Neural cell (in vitro differentiated cells): ENCODE measurements around the gene SLC8A1. TPM values are rescaled to one million over a fixed set of nuclear protein-coding genes. Genes with fewer than 3 reads are reported as not detected.

ENCODE experiments used
- H2AFZ ChIP-seq: fragments of 200-600, 300-800 bp; sonication (generic), shearing (Covaris generic); 2 replicates; pipeline ENCODE4 v1.6.0; 2014; ENCODE audit warnings: low read depth, mild to moderate bottlenecking, antibody characterized with exemption, low read length, moderate library complexity
- H3F3A ChIP-seq: fragments of 200-600 bp; shearing (Covaris generic); 2 replicates; pipeline ENCODE4 v1.6.1; 2016; ENCODE audit warnings: mild to moderate bottlenecking, moderate library complexity, mixed read lengths, antibody characterized with exemption, low read length; ENCODE audit not compliant: insufficient read depth, poor library complexity, severe bottlenecking
- H3K27ac ChIP-seq: fragments of 200-600, 300-800 bp; sonication (generic), shearing (Covaris generic); 2 replicates; pipeline ENCODE4 v1.5.1; 2014; ENCODE audit warnings: mild to moderate bottlenecking, low read length, moderate library complexity
- H3K27me3 ChIP-seq: fragments of 300-800, 200-600 bp; sonication (generic), shearing (Covaris generic); 2 replicates; pipeline ENCODE4 v1.6.0; 2014; ENCODE audit warnings: mild to moderate bottlenecking, low read depth, low read length, moderate library complexity; ENCODE audit not compliant: insufficient read depth
- H3K36me3 ChIP-seq: fragments of 300-800, 200-600 bp; sonication (generic), shearing (Covaris generic); 2 replicates; pipeline ENCODE4 v1.5.1; 2014; ENCODE audit warnings: mild to moderate bottlenecking, antibody characterized with exemption, low read length, moderate library complexity; ENCODE audit not compliant: insufficient read depth
- H3K4me2 ChIP-seq: fragments of 300-800, 200-600 bp; sonication (generic), shearing (Covaris generic); 2 replicates; pipeline ENCODE4 v1.6.0; 2014; ENCODE audit warnings: mild to moderate bottlenecking, low read length
- H3K4me3 ChIP-seq: fragments of 300-800, 200-600 bp; sonication (generic), shearing (Covaris generic); 2 replicates; pipeline ENCODE4 v1.5.1; 2014; ENCODE audit warnings: mild to moderate bottlenecking, low read length, moderate library complexity
- H3K79me2 ChIP-seq: fragments of 200-600 bp; shearing (Covaris generic); replicated peaks from 2 replicates; pipeline ENCODE4 v1.6.0; 2014; ENCODE audit warnings: mild to moderate bottlenecking, low read length, moderate library complexity; ENCODE audit not compliant: insufficient read depth
- H3K9ac ChIP-seq: fragments of 300-800, 200-600 bp; sonication (generic), shearing (Covaris generic); 2 replicates; pipeline ENCODE4 v1.6.1; 2016; ENCODE audit warnings: mild to moderate bottlenecking, low read length, mixed read lengths
- H3K9me2 ChIP-seq: fragments of 200-600 bp; shearing (Covaris generic); 2 replicates; pipeline ENCODE4 v1.6.1; 2016; ENCODE audit warnings: mild to moderate bottlenecking, low read length, mixed read lengths; ENCODE audit not compliant: insufficient read depth
- H3K9me3 ChIP-seq: fragments of 200-600, 300-800 bp; sonication (generic), shearing (Covaris generic); 2 replicates; pipeline ENCODE4 v1.6.1; 2016; ENCODE audit warnings: mild to moderate bottlenecking, mixed run types, low read length, moderate library complexity, mixed read lengths
- H4K20me1 ChIP-seq: fragments of 200-600 bp; shearing (Covaris generic); 2 replicates; pipeline ENCODE4 v1.6.1; 2016; ENCODE audit warnings: mild to moderate bottlenecking, mixed run types; ENCODE audit not compliant: insufficient read depth
- CTCF ChIP-seq: fragments of 450-650 bp; IDR thresholded peaks from 2 replicates; pipeline ENCODE4 v1.5.1; 2014; ENCODE audit warnings: antibody characterized with exemption, mild to moderate bottlenecking, moderate library complexity; ENCODE audit not compliant: poor library complexity, severe bottlenecking
- EP300 ChIP-seq: fragments of 450-650 bp; conservative IDR thresholded peaks from 2 replicates; pipeline ENCODE4 v1.6.1; 2014; ENCODE audit warnings: antibody characterized with exemption, mild to moderate bottlenecking, moderate library complexity; ENCODE audit not compliant: poor library complexity, severe bottlenecking
- EZH2 ChIP-seq: fragments of 200-600, 300-800 bp; shearing (Covaris generic), sonication (generic); IDR thresholded peaks from 2 replicates; pipeline ENCODE4 v1.6.1; 2014; ENCODE audit warnings: antibody characterized with exemption, low read length, borderline replicate concordance, mild to moderate bottlenecking; ENCODE audit not compliant: insufficient read depth, poor library complexity, severe bottlenecking
- MXI1 ChIP-seq: fragments of 450-650 bp; conservative IDR thresholded peaks from 2 replicates; pipeline ENCODE4 v1.6.1; 2014; ENCODE audit warnings: antibody characterized with exemption, mild to moderate bottlenecking; ENCODE audit not compliant: poor library complexity, severe bottlenecking
- POLR2AphosphoS5 ChIP-seq: IDR thresholded peaks from 2 replicates; pipeline ENCODE4 v1.6.1; 2012
- RAD21 ChIP-seq: fragments of 450-650 bp; conservative IDR thresholded peaks from 2 replicates; pipeline ENCODE4 v1.6.1; 2014; ENCODE audit warnings: antibody characterized with exemption, mild to moderate bottlenecking, moderate library complexity
- REST ChIP-seq: IDR thresholded peaks from 2 replicates; pipeline ENCODE4 v1.6.1; 2012; ENCODE audit warnings: borderline replicate concordance
- SMC3 ChIP-seq: fragments of 450-650 bp; conservative IDR thresholded peaks from 2 replicates; pipeline ENCODE4 v1.6.1; 2014; ENCODE audit warnings: antibody characterized with exemption, mild to moderate bottlenecking, moderate library complexity; ENCODE audit not compliant: poor library complexity
- TAF1 ChIP-seq: IDR thresholded peaks from 2 replicates; pipeline ENCODE4 v1.6.1; 2012; ENCODE audit warnings: low read depth
- polyA plus RNA-seq: library from polyadenylated mRNA; depleted of rRNA; stranded (reverse); fragments of >200 nt; gene quantifications from 2 replicates; pipeline ENCODE4 v1.2.3, GENCODE V29; 2014

The SLC8A1 gene
- polyA plus RNA-seq, 1 donor from 2014 or later, result 18.7 TPM

GRCh38 chr2:40359811-40360210 lies 92.1 kb downstream of the SLC8A1 start:
- H3K79me2 ChIP-seq, result no peaks in the 10 kb centered on the region
- peaks cover 4% of the 10 kb centered on the region for H3F3A ChIP-seq
- H3K9me2 ChIP-seq, result no peaks in the 10 kb centered on the region
- no peak overlapping the region for H3K9ac ChIP-seq
- H2AFZ ChIP-seq, result no peak overlapping the region
- H3K27ac ChIP-seq, result no peak overlapping the region
- TF ChIP-seq REST (no peak), POLR2AphosphoS5 (no peak), SMC3 (no peak), CTCF (no peak), EZH2 (no peak), MXI1 (no peak), TAF1 (no peak), RAD21 (no peak), EP300 (no peak)
- no peaks in the 10 kb centered on the region for H4K20me1 ChIP-seq
- H3K4me3 ChIP-seq, result no peak overlapping the region
- H3K36me3 ChIP-seq, result no peaks in the 10 kb centered on the region
- H3K9me3 ChIP-seq, result no peaks in the 10 kb centered on the region
- no peak overlapping the region for H3K4me2 ChIP-seq
- H3K27me3 ChIP-seq, result no peaks in the 10 kb centered on the region

GRCh38 chr2:40358783-40359182 lies 93.1 kb downstream of the SLC8A1 start:
- Histone ChIP-seq H3F3A (peaks cover 4% of the 10 kb centered on the region), H3K36me3 (no peaks in the 10 kb centered on the region), H3K4me2 (no peak overlapping the region), H3K9me3 (no peaks in the 10 kb centered on the region), H3K79me2 (no peaks in the 10 kb centered on the region), H3K9ac (no peak overlapping the region), H3K9me2 (no peaks in the 10 kb centered on the region), H4K20me1 (no peaks in the 10 kb centered on the region), H3K27ac (no peak overlapping the region), H2AFZ (no peak overlapping the region), H3K4me3 (no peak overlapping the region), H3K27me3 (no peaks in the 10 kb centered on the region)
- TF ChIP-seq EP300, result no peak
- TF ChIP-seq REST, result no peak
- TF ChIP-seq CTCF, result no peak
- TF ChIP-seq RAD21, result no peak
- TF ChIP-seq SMC3, result no peak
- TF ChIP-seq POLR2AphosphoS5, result no peak
- no peak for TF ChIP-seq EZH2
- TF ChIP-seq MXI1, result no peak
- no peak for TF ChIP-seq TAF1
